Thyroid gland (tissue), 4 donors: ENCODE data around the gene SLC15A1. TPM values are rescaled to one million over a fixed set of nuclear protein-coding genes. Genes with fewer than 3 reads are reported as not detected.

Experiments
- DNase-seq, 2 donors: peaks; one replicate each; pipeline ENCODE4 v3.0.0-alpha.2; 2019
- H3K27ac ChIP-seq, 3 donors: fragments of 200-600 bp; sonication (generic); 1 replicate in 2 of 3; 2 replicates in 1 of 3; pipeline ENCODE4 v1.5.1; 2016 to 2019; ENCODE audit warnings: mild to moderate bottlenecking in 1 of 3, moderate library complexity in 1 of 3
- H3K27me3 ChIP-seq: fragments of 200-600 bp; sonication (generic); one replicate; pipeline ENCODE4 v1.5.1; 2019
- H3K36me3 ChIP-seq, 2 donors: fragments of 200-600 bp; sonication (generic); one replicate each; pipeline ENCODE4 v1.5.1; 2016 to 2019
- H3K4me1 ChIP-seq, 2 donors: fragments of 200-600 bp; sonication (generic); one replicate each; pipeline ENCODE4 v1.5.1; 2017 to 2019
- H3K4me3 ChIP-seq, 3 donors: fragments of 200-600 bp; sonication (generic); replicated peaks in 1 of 3; 1 replicate in 2 of 3; 2 replicates in 1 of 3; pipeline ENCODE4 v1.5.1; 2016; ENCODE audit warnings: mild to moderate bottlenecking in 1 of 3
- H3K9me3 ChIP-seq: fragments of 200-600 bp; sonication (generic); one replicate; pipeline ENCODE4 v1.5.1; 2017
- POLR2A ChIP-seq, 2 donors: fragments of 450-650 bp; IDR thresholded peaks; one replicate each; pipeline ENCODE4 v1.6.1; 2017; ENCODE audit warnings: antibody characterized with exemption in 2 of 2, mild to moderate bottlenecking in 2 of 2, moderate library complexity in 1 of 2
- WGBS, 2 donors: methylation state at CpG; one replicate each; pipeline ENCODE4 v1.1.5; 2017; 5-methylcytosine and 5-hydroxymethylcytosine counted together
- intact Hi-C: fragments of 100-400 bp; cut with DNase I; formaldehyde crosslinking; loops from one replicate; pipeline ENCODE4 v1.15.1; 2023
- total RNA-seq, 4 donors: library from RNA; depleted of rRNA; stranded (reverse); fragments of >200 nt; gene quantifications; one replicate each; pipeline ENCODE4 v1.2.3, GENCODE V29; 2016
- TF ChIP-seq, protein P1 (sequence below), 6 experiments: fragments of 200-600 bp in 3 of 6; fragments of 450-650 bp in 3 of 6; sonication (generic) in 3 of 6; IDR thresholded peaks; one replicate each; pipeline ENCODE4 v1.5.1; 2016 to 2019; ENCODE audit warnings: antibody characterized with exemption in 6 of 6, mild to moderate bottlenecking in 2 of 6, inconsistent platforms in 1 of 6, moderate library complexity in 1 of 6

Gene SLC15A1
- total RNA-seq, 4 donors from 2014 or later = 0.33 TPM; not detected in 3

- TF ChIP-seq POLR2A (IDR thresholded peaks at IDR 0.05) = no peak
- TF ChIP-seq, protein P1, sequence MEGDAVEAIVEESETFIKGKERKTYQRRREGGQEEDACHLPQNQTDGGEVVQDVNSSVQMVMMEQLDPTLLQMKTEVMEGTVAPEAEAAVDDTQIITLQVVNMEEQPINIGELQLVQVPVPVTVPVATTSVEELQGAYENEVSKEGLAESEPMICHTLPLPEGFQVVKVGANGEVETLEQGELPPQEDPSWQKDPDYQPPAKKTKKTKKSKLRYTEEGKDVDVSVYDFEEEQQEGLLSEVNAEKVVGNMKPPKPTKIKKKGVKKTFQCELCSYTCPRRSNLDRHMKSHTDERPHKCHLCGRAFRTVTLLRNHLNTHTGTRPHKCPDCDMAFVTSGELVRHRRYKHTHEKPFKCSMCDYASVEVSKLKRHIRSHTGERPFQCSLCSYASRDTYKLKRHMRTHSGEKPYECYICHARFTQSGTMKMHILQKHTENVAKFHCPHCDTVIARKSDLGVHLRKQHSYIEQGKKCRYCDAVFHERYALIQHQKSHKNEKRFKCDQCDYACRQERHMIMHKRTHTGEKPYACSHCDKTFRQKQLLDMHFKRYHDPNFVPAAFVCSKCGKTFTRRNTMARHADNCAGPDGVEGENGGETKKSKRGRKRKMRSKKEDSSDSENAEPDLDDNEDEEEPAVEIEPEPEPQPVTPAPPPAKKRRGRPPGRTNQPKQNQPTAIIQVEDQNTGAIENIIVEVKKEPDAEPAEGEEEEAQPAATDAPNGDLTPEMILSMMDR (IDR thresholded peaks at IDR 0.05) = no peak
- Histone ChIP-seq H3K9me3 (no peaks in the 10 kb centered on the region), H3K27me3 (no peaks in the 10 kb centered on the region), H3K4me1 (no peaks in the 10 kb centered on the region), H3K27ac (no peak overlapping the region), H3K36me3 (no peaks in the 10 kb centered on the region), H3K4me3 (no peak overlapping the region)
- no peak for DNase-seq
- intact Hi-C loops = no loop called here
- 87 to 88% methylated on average over 6 to 7 of the region's 7 CpGs for WGBS, 2 donors
Observed at GRCh38 chr13:98781905-98782304, 29.4 kb upstream of the SLC15A1 start.

- no peaks in the 10 kb centered on the region for H3K36me3 ChIP-seq
- H3K4me3 ChIP-seq = no peak overlapping the region
- H3K27ac ChIP-seq = no peak overlapping the region
- TF ChIP-seq, protein P1 (IDR thresholded peaks at IDR 0.05) = no peak
- no peak for TF ChIP-seq POLR2A (IDR thresholded peaks at IDR 0.05)
- intact Hi-C loops = no loop called here
- no peaks in the 10 kb centered on the region for H3K27me3 ChIP-seq
- H3K4me1 ChIP-seq = no peaks in the 10 kb centered on the region
- DNase-seq = no peak
- no peaks in the 10 kb centered on the region for H3K9me3 ChIP-seq
- WGBS, 2 donors = 79 to 95% methylated on average over 10 to 11 of the region's 11 CpGs
Observed at GRCh38 chr13:98781470-98781869, 29.0 kb upstream of the SLC15A1 start.

DNA sequence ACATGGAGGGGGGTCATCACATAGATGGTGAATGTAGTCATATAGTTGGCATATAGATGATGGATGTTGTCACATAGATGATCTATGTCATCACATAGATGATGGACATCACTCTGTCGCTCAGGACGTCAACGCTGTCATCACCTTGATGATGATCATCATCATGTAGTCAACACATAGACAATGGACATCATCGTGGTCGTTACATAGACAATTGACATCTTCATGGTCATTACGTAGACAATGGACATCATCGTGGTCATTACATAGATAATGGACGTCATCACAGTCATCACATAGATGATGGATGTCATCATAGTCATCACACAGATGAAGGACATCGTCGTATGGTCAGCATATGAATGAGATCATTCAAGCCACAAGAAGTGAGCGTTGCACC is 28.6 kb upstream of the SLC15A1 start:
- no peaks in the 10 kb centered on the region for H3K27me3 ChIP-seq
- no peaks in the 10 kb centered on the region for H3K36me3 ChIP-seq
- no peak overlapping the region for H3K27ac ChIP-seq
- 78 to 97% methylated on average over 11 of the region's 11 CpGs for WGBS, 2 donors
- no peak for TF ChIP-seq POLR2A (IDR thresholded peaks at IDR 0.05)
- TF ChIP-seq, protein P1 (IDR thresholded peaks at IDR 0.05) = no peak
- no peak overlapping the region for H3K4me3 ChIP-seq
- H3K4me1 ChIP-seq = no peaks in the 10 kb centered on the region
- DNase-seq = no peak
- intact Hi-C loops = no loop called here
- no peaks in the 10 kb centered on the region for H3K9me3 ChIP-seq

GRCh38 chr13:98780451-98780850 is 28.0 kb upstream of the SLC15A1 start:
- no peak for DNase-seq
- no peaks in the 10 kb centered on the region for H3K9me3 ChIP-seq
- no peak for TF ChIP-seq POLR2A (IDR thresholded peaks at IDR 0.05)
- TF ChIP-seq, protein P1 (IDR thresholded peaks at IDR 0.05) = no peak
- 62 to 81% methylated on average over 2 of the region's 2 CpGs for WGBS, 2 donors
- intact Hi-C loops = no loop called here
- no peak overlapping the region for H3K27ac ChIP-seq
- no peaks in the 10 kb centered on the region for H3K4me1 ChIP-seq
- no peak overlapping the region for H3K4me3 ChIP-seq
- H3K36me3 ChIP-seq = no peaks in the 10 kb centered on the region
- no peaks in the 10 kb centered on the region for H3K27me3 ChIP-seq

DNA sequence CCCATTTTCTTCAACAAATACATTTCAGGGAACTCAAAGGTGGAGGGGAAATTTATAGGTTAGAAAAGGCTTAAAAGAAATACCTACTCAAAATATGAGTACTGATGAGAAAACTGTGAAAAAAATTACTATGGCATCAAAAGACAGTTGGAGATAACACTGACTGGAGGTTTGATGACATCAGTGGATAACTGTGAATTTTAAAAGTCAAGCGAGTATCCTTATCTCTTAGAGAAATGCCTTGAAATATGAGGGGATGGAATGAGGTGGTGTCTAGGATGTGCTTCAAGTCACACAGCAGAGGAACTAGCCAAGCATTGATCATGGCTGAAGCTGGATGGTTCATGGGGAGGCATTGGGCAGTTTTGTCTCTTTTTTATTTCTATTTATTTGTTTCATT is 27.2 kb upstream of the SLC15A1 start:
- no peaks in the 10 kb centered on the region for H3K36me3 ChIP-seq
- H3K27me3 ChIP-seq = no peaks in the 10 kb centered on the region
- H3K4me1 ChIP-seq = no peaks in the 10 kb centered on the region
- TF ChIP-seq, protein P1 (IDR thresholded peaks at IDR 0.05) = no peak
- no peak for TF ChIP-seq POLR2A (IDR thresholded peaks at IDR 0.05)
- WGBS, 2 donors = 88 to 95% methylated on average over 1 of the region's 1 CpG
- intact Hi-C loops = no loop called here
- DNase-seq = no peak
- no peak overlapping the region for H3K4me3 ChIP-seq
- no peaks in the 10 kb centered on the region for H3K9me3 ChIP-seq
- no peak overlapping the region for H3K27ac ChIP-seq
